PC-3 (cell line): Measurements from ENCODE around the gene OTOF. TPM values are rescaled to one million over a fixed set of nuclear protein-coding genes. Genes with fewer than 3 reads are reported as not detected.

Source experiments
- ATAC-seq: fragments of 200-7000 bp; cut with Tn5 transposase; 2 replicates; pipeline ENCODE4 v1.9.1; 2020; ENCODE audit warnings: mild to moderate bottlenecking, moderate library complexity
- BruUV-seq: library from RNA; stranded (reverse); fragments of 400-500 nt; replicated peaks from 2 replicates; lab custom pipeline; 2021; lab: Mats Ljungman, UMichigan
- CTCF ChIA-PET: fragments of 300-600 bp; sonication (Branson Sonifier 250); formaldehyde crosslinking; loops from one replicate; lab custom pipeline; 2022; ENCODE audit warnings: antibody characterized with exemption; lab: Charles Lee
- POLR2A ChIA-PET: fragments of 300-600 bp; sonication (Branson Sonifier 250); formaldehyde crosslinking; loops from one replicate; lab custom pipeline; 2022; ENCODE audit warnings: antibody characterized with exemption; ENCODE audit not compliant: unreplicated experiment; lab: Charles Lee
- DNase-seq: peaks from one replicate; pipeline ENCODE4 v3.0.0-alpha.2; 2015
- H2AFZ ChIP-seq: fragments of 300-600 bp; sonication (generic); 2 replicates; pipeline ENCODE4 v1.6.0; 2016; ENCODE audit warnings: antibody characterized with exemption, low read length
- H3F3A ChIP-seq: fragments of 300-600 bp; sonication (generic); one replicate; pipeline ENCODE4 v1.6.0; 2017; ENCODE audit warnings: antibody characterized with exemption, low read length, control low read depth, mild to moderate bottlenecking; ENCODE audit not compliant: unreplicated experiment
- H3K27ac ChIP-seq: fragments of 300-600 bp; sonication (generic); 2 replicates; pipeline ENCODE4 v1.5.1; 2016; ENCODE audit warnings: mild to moderate bottlenecking, low read length
- H3K27me3 ChIP-seq: fragments of 300-600 bp; sonication (generic); 2 replicates; pipeline ENCODE4 v1.6.1; 2016; ENCODE audit warnings: low read length, mixed read lengths
- H3K36me3 ChIP-seq: fragments of 300-600 bp; sonication (generic); 2 replicates; pipeline ENCODE4 v1.6.1; 2016; ENCODE audit warnings: low read depth, mixed run types, low read length, mixed read lengths
- H3K4me1 ChIP-seq: fragments of 300-600 bp; sonication (generic); 2 replicates; pipeline ENCODE4 v1.5.1; 2016; ENCODE audit warnings: low read length; ENCODE audit not compliant: insufficient read depth
- H3K4me2 ChIP-seq: fragments of 300-600 bp; sonication (generic); 2 replicates; pipeline ENCODE4 v1.6.0; 2016; ENCODE audit warnings: low read length
- H3K4me3 ChIP-seq: fragments of 300-600 bp; sonication (generic); 2 replicates; pipeline ENCODE4 v1.5.1; 2016; ENCODE audit warnings: mild to moderate bottlenecking, low read length, mixed read lengths
- H3K79me2 ChIP-seq: fragments of 300-600 bp; sonication (generic); 2 replicates; pipeline ENCODE4 v1.6.1; 2017; ENCODE audit warnings: low read length, mixed read lengths
- H3K9ac ChIP-seq: fragments of 300-600 bp; sonication (generic); 2 replicates; pipeline ENCODE4 v1.6.0; 2016; ENCODE audit warnings: mild to moderate bottlenecking, low read length
- H3K9me2 ChIP-seq: fragments of 300-600 bp; sonication (generic); replicated peaks from 2 replicates; pipeline ENCODE4 v1.6.1; 2016; ENCODE audit warnings: mixed run types, low read length, mixed read lengths
- H3K9me3 ChIP-seq: fragments of 300-600 bp; sonication (generic); 2 replicates; pipeline ENCODE4 v1.6.1; 2016; ENCODE audit warnings: low read length, mixed read lengths
- H4K20me1 ChIP-seq: fragments of 300-600 bp; sonication (generic); 2 replicates; pipeline ENCODE4 v1.6.1; 2016; ENCODE audit warnings: low read length, mixed read lengths
- EZH2 ChIP-seq: fragments of 300-600 bp; sonication (generic); IDR thresholded peaks from one replicate; pipeline ENCODE4 v1.6.1; 2017; ENCODE audit warnings: antibody characterized with exemption, mild to moderate bottlenecking, low read length; ENCODE audit not compliant: unreplicated experiment
- EZH2phosphoT487 ChIP-seq: fragments of 300-600 bp; sonication (generic); IDR thresholded peaks from 2 replicates; pipeline ENCODE4 v1.6.1; 2018; ENCODE audit warnings: mild to moderate bottlenecking, antibody characterized with exemption, low read length, borderline replicate concordance
- intact Hi-C: fragments of 100-400 bp; cut with micrococcal nuclease; formaldehyde crosslinking; loops from 2 replicates; pipeline ENCODE4 v1.9.0; 2023
- total RNA-seq: library from RNA; depleted of rRNA; stranded (reverse); fragments of >200 nt; gene quantifications from 2 replicates; pipeline ENCODE4 v1.2.3, GENCODE V29; 2014
- TF ChIP-seq, protein P1 (sequence below): fragments of 300-600 bp; sonication (generic); conservative IDR thresholded peaks from 2 replicates; pipeline ENCODE4 v1.5.1; 2017; ENCODE audit warnings: antibody characterized with exemption, low read depth, mild to moderate bottlenecking, low read length

Gene OTOF
- total RNA-seq, 1 experiment from 2014 or later: not detected

DNA sequence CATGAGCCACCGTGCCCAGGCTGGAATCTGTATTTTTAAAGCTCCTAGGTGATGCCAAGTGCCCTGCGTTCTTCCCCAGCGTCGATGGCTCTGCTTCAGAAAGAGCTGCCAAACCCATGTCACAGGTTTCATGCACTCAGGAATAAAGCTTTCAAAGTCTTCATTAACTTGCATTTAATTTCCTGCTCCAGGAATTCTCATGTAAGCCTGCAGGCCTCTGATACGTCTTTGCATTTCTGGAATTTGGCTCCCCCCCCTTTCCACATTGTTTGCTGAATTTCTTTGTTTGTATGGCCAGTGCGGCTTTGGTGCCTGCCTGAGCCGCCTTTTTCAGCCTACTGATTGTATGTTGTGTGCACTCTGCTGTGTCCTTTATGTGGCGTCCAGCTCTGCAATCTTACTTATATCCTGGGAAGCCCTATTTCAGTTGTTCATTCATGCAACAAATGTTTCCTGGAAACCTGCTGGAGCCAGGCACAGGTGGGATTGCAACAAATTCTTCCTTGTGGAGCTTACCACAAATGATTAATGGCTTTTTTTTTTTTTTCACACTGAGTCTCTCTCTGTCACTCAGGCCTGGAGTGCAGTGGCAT, 17.9 kb upstream of the OTOF start:
- DNase-seq (no peak), ATAC-seq (no peak)
- Histone ChIP-seq H4K20me1 (no peaks in the 10 kb centered on the region), H3K4me2 (no peak overlapping the region), H3F3A (no peaks in the 10 kb centered on the region), H3K9me2 (no peaks in the 10 kb centered on the region), H2AFZ (no peak overlapping the region), H3K9ac (no peak overlapping the region), H3K27ac (no peak overlapping the region), H3K36me3 (no peaks in the 10 kb centered on the region), H3K4me3 (no peak overlapping the region), H3K9me3 (no peaks in the 10 kb centered on the region), H3K27me3 (peaks cover 31% of the 10 kb centered on the region), H3K79me2 (no peaks in the 10 kb centered on the region), H3K4me1 (no peaks in the 10 kb centered on the region)
- TF ChIP-seq EZH2 (no peak), EZH2phosphoT487 (no peak)
- TF ChIP-seq, protein P1, sequence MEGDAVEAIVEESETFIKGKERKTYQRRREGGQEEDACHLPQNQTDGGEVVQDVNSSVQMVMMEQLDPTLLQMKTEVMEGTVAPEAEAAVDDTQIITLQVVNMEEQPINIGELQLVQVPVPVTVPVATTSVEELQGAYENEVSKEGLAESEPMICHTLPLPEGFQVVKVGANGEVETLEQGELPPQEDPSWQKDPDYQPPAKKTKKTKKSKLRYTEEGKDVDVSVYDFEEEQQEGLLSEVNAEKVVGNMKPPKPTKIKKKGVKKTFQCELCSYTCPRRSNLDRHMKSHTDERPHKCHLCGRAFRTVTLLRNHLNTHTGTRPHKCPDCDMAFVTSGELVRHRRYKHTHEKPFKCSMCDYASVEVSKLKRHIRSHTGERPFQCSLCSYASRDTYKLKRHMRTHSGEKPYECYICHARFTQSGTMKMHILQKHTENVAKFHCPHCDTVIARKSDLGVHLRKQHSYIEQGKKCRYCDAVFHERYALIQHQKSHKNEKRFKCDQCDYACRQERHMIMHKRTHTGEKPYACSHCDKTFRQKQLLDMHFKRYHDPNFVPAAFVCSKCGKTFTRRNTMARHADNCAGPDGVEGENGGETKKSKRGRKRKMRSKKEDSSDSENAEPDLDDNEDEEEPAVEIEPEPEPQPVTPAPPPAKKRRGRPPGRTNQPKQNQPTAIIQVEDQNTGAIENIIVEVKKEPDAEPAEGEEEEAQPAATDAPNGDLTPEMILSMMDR: no peak
- POLR2A ChIA-PET: interaction anchor here (0.6 kb wide), 2 partner anchors 64 to 176 kb away, joined by 5 read pairs; no protein-coding TSS in a partner anchor
- CTCF ChIA-PET: no interaction called here
- intact Hi-C loops: no loop called here
- BruUV-seq: no TSS peak

DNA sequence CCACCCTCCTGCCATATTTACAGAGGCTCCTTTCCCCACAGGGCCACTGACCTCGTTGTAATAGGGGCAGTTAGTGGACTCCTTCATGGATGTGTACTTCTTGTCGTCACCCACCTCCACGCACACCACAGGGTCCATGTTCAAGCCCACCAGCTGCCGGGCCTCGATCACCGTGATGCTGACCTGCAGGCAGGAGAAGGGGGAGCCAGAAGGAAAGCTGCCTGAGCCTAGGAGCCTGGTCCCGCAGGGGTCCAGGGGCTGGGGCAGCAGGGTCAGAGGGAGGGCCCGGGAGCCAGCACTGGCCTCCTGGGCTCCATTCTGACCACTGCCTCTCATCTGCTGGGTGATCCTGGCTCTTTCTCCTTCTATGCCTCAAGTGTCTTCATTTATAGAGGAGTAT, 17.0 kb upstream of the OTOF start:
- no peaks in the 10 kb centered on the region for H3K79me2 ChIP-seq

DNA sequence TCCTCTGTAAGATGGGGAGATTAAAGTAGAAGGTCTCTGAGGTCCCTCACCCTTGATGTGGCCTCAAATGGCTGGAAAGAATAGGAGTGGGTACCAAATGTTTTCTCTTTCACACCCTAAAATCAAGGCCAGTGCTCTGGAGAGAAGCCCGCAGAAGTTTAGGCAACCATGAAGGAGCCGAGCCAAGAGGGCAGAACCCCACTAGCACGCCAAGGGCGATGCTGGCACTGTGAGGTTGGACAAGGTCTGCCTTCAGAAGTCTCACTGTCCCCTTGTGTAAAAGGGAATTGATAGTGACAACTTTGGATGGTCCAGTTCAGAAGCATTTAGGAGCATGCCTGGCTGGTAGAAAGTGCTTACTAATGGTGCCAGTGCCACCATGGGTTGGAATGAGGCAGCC, 16.3 kb upstream of the OTOF start:
- intact Hi-C loops: no loop called here
- Histone ChIP-seq H3K27me3 (peaks cover 28% of the 10 kb centered on the region), H3K4me2 (no peak overlapping the region), H3K36me3 (no peaks in the 10 kb centered on the region), H3K4me3 (no peak overlapping the region), H3K4me1 (no peaks in the 10 kb centered on the region), H3F3A (no peaks in the 10 kb centered on the region), H3K9me3 (no peaks in the 10 kb centered on the region), H3K27ac (no peak overlapping the region), H4K20me1 (no peaks in the 10 kb centered on the region), H3K9me2 (no peaks in the 10 kb centered on the region), H3K79me2 (no peaks in the 10 kb centered on the region), H3K9ac (no peak overlapping the region), H2AFZ (no peak overlapping the region)
- CTCF ChIA-PET: no interaction called here
- ATAC-seq: no peak
- BruUV-seq: no TSS peak
- TF ChIP-seq, protein P1: no peak
- no peak for TF ChIP-seq EZH2phosphoT487
- no peak for TF ChIP-seq EZH2
- no peak for DNase-seq
- POLR2A ChIA-PET: no interaction called here

More for the DNA sequence above, 17.0 kb upstream of the OTOF start:
- H3K27me3 ChIP-seq: peaks cover 28% of the 10 kb centered on the region
- TF ChIP-seq EZH2phosphoT487 (no peak), EZH2 (no peak)
- TF ChIP-seq, protein P1: no peak
- BruUV-seq: no TSS peak
- DNase-seq (no peak), ATAC-seq (no peak)
- H3K9ac ChIP-seq: no peak overlapping the region
- H3F3A ChIP-seq: no peaks in the 10 kb centered on the region
- CTCF ChIA-PET: no interaction called here
- no peak overlapping the region for H3K4me3 ChIP-seq
- no peaks in the 10 kb centered on the region for H3K4me1 ChIP-seq
- H3K4me2 ChIP-seq: no peak overlapping the region
- POLR2A ChIA-PET: no interaction called here
- no peaks in the 10 kb centered on the region for H3K36me3 ChIP-seq
- no peaks in the 10 kb centered on the region for H3K9me3 ChIP-seq
- H4K20me1 ChIP-seq: no peaks in the 10 kb centered on the region
- no peaks in the 10 kb centered on the region for H3K9me2 ChIP-seq
- intact Hi-C loops: no loop called here
- no peak overlapping the region for H3K27ac ChIP-seq
- H2AFZ ChIP-seq: no peak overlapping the region
